ENCODE measurements around the gene KCNK5. TPM values are rescaled to one million over a fixed set of nuclear protein-coding genes. Genes with fewer than 3 reads are reported as not detected.

The KCNK5 gene
- total RNA-seq, 1 experiment from 2014 or later = not detected

DNA sequence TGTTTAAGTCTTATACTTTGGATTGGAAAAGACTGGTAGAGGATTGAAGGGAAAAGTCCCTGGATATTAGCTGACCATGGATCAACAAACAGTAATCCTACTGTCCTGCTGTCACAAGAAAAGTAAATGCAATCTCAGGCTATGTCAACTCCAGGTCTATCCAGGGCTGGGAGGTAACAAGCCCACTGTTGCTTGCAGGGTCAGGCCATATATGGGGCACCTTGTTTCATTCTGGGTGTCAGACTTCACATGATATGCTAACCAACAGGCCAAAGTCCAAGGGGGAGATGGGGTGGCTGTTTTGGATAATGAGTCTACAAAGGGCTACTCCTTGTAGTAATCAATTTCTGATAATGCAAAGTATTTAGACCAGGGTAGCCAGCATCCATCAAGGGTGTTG lies 30.7 kb downstream of the KCNK5 start:
- no peak for DNase-seq (ENCODE audit: low spot score)

DNA sequence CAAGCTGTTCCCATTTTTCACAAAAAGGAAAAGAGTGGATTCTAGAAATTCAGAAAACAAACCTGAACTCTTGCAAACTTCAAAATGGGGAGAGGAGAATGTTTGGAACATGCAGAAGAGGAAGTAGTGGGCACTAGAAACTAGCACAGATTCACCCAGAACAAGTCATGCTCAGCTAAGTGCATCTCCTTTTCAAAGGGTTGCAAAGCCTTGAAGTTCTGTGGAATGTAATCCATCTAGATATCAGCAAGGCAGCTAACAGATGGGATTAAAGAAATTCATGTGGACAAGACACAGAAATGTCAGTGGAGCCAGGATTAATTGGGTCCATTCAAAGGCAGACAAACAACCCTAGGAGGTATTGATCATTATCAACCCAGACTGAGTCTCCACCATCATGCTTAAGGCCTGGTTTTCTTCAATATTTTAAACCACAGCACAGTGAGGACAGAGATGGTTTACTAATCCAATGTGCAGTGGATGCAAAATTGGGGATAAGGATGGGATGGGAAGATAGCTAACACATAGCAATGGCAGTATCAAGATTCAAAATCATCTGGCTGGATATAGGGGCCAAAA lies 31.3 kb downstream of the KCNK5 start:
- DNase-seq (ENCODE audit: low spot score) = no peak

DNA sequence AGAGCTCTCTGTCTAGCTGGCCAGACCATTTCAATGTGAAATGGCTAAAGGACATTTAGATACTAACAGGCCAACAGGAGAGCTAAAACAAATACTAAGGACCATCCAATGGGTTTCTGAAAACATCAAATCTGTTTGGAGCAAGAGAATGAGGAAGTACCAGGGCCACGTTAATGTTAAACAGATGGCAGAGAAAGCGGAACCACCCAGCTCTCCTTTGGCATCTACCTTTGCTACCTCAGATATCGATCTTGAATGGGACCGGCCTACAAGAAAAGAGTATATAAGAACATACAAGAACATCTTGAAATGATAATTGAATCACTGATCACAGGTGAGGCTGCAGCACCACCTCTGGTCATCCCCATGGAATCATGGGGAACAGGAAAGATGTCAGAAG lies 31.8 kb downstream of the KCNK5 start:
- no peak for DNase-seq (ENCODE audit: low spot score)

DNA sequence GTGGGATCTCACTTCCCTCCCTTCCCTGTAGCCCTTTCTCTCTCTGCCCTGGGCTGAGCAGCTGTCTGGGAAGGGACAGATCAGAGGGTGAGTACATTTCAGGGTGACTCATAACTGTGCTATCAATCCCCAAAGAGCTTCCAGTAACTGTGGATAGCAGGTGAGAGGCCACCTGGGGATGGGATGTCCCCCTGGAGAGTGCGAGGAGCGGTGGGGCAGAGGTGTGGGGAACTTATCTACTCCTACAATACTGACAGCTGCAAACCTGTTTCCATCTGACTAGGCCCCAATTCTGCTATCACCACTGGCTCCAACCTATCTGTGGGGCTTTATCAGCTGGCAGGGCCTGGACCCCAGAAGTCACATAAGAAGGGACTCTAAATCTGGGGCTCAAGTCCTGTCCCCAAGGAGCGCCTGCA lies 32.6 kb downstream of the KCNK5 start:
- no peak for DNase-seq (ENCODE audit: low spot score)

- DNase-seq (ENCODE audit: low spot score) = no peak
These were observed 33.4 kb downstream of the KCNK5 start for GRCh38 chr6:39195792-39196385.

GRCh38 chr6:39194466-39194865 lies 34.8 kb downstream of the KCNK5 start:
- no peak for DNase-seq (ENCODE audit: low spot score)

GRCh38 chr6:39193201-39193791 lies 36.0 kb downstream of the KCNK5 start:
- no peak for DNase-seq (ENCODE audit: low spot score)

- DNase-seq (ENCODE audit: low spot score) = no peak
These were observed 36.5 kb downstream of the KCNK5 start for GRCh38 chr6:39192736-39193135.

GRCh38 chr6:39191236-39191930 lies 37.9 kb downstream of the KCNK5 start:
- DNase-seq (ENCODE audit: low spot score) = no peak

- DNase-seq (ENCODE audit: low spot score) = no peak
These were observed 38.6 kb downstream of the KCNK5 start for GRCh38 chr6:39190545-39191235.

- no peak for DNase-seq (ENCODE audit: low spot score)
These were observed 39.2 kb downstream of the KCNK5 start for GRCh38 chr6:39189915-39190544.

- DNase-seq (ENCODE audit: low spot score) = no peak
These were observed 40.1 kb downstream of the KCNK5 start for GRCh38 chr6:39189131-39189530.

DNA sequence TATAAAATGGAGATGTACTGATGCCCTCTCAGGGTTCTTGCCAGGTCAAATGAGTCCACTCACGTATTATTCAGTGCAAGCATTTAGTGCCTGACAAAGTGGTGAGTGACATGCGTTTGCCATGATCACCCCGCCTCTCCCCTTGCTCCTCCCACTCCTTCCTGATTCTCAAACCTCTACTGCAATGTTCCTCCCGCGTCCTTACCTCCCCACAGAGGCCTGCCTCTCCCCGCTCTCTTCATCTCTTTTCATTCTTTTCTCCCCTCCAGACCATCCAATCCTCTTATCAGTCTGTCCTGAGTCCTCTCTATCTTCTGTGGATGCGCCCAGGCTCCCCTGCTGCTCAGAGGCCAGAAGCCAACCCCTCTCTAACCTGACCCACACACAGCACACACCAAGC lies 40.7 kb downstream of the KCNK5 start:
- no peak for DNase-seq (ENCODE audit: low spot score)

DNA sequence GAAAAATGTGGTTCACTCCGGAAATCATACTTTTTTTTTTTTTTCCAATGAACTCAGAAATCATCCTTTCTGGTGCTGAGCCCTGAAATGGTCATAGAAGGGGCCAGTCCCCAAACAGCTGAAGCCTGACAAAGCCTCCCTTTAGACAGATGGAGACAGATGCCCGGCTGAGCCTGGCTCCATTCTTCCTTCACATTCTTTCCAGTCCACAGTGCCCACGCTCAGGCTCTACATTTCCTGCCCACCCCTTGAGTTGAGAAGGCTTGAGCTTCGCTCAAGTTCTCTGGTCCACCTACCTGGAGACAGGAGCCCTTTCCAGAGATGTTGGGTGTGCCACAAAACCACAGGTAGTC lies 41.2 kb downstream of the KCNK5 start:
- DNase-seq (ENCODE audit: low spot score) = no peak

- no peak for DNase-seq (ENCODE audit: low spot score)
These were observed 44.2 kb downstream of the KCNK5 start for GRCh38 chr6:39184906-39185580.

DNA sequence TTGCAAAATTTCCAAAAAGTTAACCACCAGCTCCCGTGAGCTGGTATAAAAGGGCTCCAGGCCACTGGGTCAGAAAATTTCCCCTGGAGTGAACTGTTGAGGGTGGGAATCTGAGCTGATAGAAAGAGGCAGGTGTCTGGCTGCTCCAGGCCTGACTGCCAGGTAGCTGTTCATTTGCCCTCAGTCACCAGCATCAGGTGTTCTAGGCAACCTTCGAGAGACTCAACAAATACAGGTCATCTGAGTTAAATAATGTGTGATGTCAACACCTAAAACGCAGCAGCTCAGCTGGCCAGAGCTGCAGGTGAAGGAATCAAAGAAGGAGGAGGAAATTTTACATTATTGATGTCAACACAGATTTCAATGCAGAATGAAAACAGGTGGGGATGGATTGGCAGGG lies 46.7 kb downstream of the KCNK5 start:
- no peak for DNase-seq (ENCODE audit: low spot score)

GRCh38 chr6:39181826-39182225 lies 47.4 kb downstream of the KCNK5 start:
- DNase-seq (ENCODE audit: low spot score) = no peak

- no peak for DNase-seq (ENCODE audit: low spot score)
These were observed 47.9 kb downstream of the KCNK5 start for GRCh38 chr6:39181333-39181732.

GRCh38 chr6:39178804-39179203 lies 50.5 kb downstream of the KCNK5 start:
- DNase-seq (ENCODE audit: low spot score) = no peak

- DNase-seq (ENCODE audit: low spot score) = no peak
These were observed 51.0 kb downstream of the KCNK5 start for GRCh38 chr6:39178235-39178634.

- no peak for DNase-seq (ENCODE audit: low spot score)
These were observed 52.1 kb downstream of the KCNK5 start for GRCh38 chr6:39177130-39177529.
